Glomerular visceral epithelial cell (primary cell): ENCODE data around the gene DNAJC11.

Experiments used
- DNase-seq: peaks from one replicate; pipeline ENCODE4 v3.0.0-alpha.2; 2016; ENCODE audit errors: extremely low spot score

The DNAJC11 gene

GRCh38 chr1:6585841-6586240 lies 115.8 kb downstream of the DNAJC11 start:
- DNase-seq: no peak

- DNase-seq: no peak
These were observed 116.4 kb downstream of the DNAJC11 start for GRCh38 chr1:6585081-6585722.
